ELR (cell line): ENCODE data around the gene MAP4K1.

ENCODE experiments used
- DNase-seq: peaks from one replicate; pipeline ENCODE4 v3.0.0-alpha.2; 2015; ENCODE audit warnings: low read depth

MAP4K1 gene

DNA sequence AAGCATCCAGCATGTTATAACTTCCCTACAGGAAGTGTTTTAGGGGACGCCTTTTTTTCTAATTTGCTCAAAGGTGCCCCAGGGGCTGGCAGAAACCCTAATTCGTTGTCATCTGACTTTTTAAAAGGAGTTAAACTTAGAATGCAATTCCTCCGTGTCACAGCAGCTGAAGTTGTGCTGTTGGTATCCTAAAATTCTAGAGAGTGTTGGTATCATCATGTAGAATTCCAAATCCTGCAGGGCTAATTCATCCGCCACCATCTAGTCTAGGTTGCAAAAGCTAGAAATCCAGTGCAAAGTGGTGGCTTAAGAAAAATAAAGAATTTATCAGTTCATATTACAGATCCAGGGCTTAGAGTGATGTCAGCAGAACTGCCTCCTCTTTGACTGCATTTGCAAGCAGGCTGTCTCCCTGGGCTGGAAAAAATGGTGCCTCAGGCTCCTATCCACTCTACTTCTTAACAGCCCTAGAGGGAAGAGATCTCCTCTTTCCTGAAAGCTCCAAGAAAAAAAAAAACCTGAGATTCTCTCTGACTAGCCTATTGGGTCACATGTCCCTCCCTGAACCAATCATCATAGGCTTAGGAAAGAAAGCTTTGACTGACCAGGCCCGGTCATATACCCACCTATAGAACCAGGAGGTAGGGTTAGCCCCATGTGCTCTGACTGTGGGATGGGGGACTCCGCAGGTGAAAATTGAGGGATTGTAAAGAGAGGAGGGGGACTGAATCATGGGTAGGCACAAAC, 73.0 kb downstream of the MAP4K1 start:
- DNase-seq: peak; percentile 32

- peak; percentile 91 for DNase-seq
These were observed 73.8 kb downstream of the MAP4K1 start for GRCh38 chr19:38543807-38544568.

- no peak for DNase-seq
These were observed 74.4 kb downstream of the MAP4K1 start for GRCh38 chr19:38543286-38543806.

DNA sequence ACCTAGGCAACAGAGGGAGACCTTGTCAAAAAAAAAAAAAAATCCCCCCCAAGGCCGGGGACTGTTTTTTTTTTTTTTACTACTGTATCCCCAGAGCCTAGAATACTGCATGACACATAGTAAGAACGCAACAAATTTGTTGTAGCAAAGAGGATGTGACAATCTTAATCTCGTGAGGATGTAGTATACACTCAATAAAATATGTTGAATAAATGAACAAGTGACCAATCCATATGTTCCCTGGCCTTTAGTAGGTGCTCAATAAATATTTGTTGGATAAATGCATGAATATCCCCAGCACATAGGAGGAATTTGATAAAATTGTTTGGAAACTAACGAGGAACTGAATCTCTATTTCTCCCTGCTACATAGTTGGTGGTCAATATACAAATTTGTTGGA, 75.7 kb downstream of the MAP4K1 start:
- DNase-seq: no peak

DNA sequence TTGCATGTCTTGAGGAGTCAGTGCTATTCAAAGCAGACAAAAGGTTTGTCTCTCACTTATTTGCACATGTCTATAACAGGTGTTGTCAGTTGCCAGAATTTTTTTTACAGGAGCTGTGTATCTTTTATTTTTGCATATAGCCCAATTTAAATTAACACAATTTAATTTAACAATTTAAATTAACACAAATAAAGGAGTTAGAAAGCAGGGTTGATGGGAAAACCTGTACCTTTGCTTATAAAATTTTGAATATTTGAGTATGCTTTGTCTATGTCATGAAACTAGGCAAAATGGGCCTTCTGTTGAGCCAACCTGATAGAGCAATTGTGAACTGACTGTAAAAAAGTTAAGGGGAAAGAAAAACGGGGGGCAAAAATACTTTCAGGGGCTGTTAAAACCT, 78.0 kb downstream of the MAP4K1 start:
- DNase-seq: no peak

DNA sequence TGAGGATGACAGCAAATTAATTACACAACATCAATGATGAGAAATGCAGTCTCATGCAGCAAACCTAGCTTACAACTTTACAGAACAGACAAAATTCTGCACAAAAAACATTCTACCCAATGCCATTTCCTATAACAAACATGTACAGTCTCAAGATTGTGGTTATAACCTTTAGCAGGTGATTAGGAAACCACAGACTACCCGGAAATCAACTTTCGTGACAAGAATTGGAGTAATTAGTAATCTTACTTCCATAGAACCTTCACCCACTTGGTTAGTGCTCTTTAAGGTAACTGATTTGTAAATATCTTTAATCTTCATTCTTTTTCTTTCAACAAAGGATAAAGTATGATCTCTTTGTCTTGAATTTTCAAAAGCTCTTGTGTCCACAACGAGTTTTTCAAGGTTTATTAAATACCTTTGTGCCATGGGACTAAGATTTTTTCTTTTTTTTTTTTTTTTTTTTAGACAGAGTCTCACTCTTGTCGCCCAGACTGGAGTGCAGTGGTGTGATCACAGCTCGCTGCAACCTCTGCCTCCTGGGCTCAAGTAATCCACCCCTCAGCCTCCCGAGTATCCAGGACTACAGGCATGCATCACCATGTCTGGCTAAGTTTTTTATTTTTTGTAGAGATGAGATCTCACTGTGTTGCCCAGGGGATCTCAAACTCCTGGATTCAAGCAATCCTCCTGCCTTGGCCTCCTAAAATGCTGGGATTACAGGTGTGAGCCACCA, 78.8 kb downstream of the MAP4K1 start:
- DNase-seq: no peak

- DNase-seq: no peak
These were observed 79.4 kb downstream of the MAP4K1 start for GRCh38 chr19:38538386-38538785.
